ENCODE results near the gene TENM4. TPM values are rescaled to one million over a fixed set of nuclear protein-coding genes. Genes with fewer than 3 reads are reported as not detected.

Gene TENM4
- polyA plus RNA-seq, 1 experiment, result 0.39 TPM

GRCh38 chr11:78941226-78941851 lies 499.5 kb downstream of the TENM4 start:
- CTCF ChIA-PET, result no interaction called here
- no peak for DNase-seq (ENCODE audit: low read depth)
- no peak for TF ChIP-seq CTCF (IDR thresholded peaks at IDR 0.05; ENCODE audit: insufficient read depth, low read depth, low read length)
- Histone ChIP-seq H3K4me3 (ENCODE audit: low read depth, low read length) (no peak overlapping the region), H3K27me3 (ENCODE audit: control insufficient read depth, insufficient read depth, low read length) (peaks cover 2% of the 10 kb centered on the region; the same call in 1 of the 2 replicates), H3K36me3 (ENCODE audit: control insufficient read depth, insufficient read depth, low read length) (no peaks in the 10 kb centered on the region)
- POLR2A ChIA-PET, result no interaction called here

DNA sequence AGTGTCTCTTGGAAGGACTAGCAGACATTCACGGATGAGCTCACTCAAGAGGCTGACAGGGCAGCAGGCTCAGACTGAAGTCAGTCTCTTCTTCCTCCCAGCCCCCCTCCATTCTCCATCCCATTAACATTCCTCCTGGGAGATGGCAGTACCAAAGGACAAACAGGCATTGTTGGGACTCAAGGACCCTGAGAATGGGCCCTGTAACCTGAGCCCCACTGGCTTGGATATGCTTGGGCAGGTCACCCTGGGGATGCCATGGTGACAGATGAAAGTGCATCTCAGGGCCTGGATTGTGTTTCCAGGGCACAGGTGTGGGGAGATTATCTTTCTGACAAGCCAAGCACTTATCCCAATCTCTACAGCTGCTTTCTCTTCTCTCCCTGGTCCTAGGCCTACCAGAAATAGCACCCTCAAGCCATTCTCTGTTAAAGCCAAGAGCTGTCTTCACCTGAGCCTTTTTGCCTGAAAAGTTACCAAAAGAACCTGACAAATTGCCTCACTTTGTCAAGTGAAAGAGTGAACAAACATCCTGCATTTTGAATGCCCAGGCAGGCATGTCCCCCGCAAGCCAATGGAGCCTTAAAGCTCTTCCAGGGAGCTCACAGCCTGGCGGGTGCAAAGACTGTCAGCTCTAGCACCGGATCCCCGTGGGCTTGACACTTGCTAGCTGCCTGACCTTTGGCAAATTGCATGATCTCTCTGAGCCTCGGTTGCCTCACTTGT lies 500.2 kb downstream of the TENM4 start:
- DNase-seq (ENCODE audit: low read depth), result no peak
- H3K4me3 ChIP-seq (ENCODE audit: low read depth, low read length), result no peak overlapping the region
- peaks cover 2% of the 10 kb centered on the region; the same call in 1 of the 2 replicates for H3K27me3 ChIP-seq (ENCODE audit: control insufficient read depth, insufficient read depth, low read length)
- CTCF ChIA-PET, result no interaction called here
- POLR2A ChIA-PET, result no interaction called here
- H3K36me3 ChIP-seq (ENCODE audit: control insufficient read depth, insufficient read depth, low read length), result no peaks in the 10 kb centered on the region
- no peak for TF ChIP-seq CTCF (IDR thresholded peaks at IDR 0.05; ENCODE audit: insufficient read depth, low read depth, low read length)

DNA sequence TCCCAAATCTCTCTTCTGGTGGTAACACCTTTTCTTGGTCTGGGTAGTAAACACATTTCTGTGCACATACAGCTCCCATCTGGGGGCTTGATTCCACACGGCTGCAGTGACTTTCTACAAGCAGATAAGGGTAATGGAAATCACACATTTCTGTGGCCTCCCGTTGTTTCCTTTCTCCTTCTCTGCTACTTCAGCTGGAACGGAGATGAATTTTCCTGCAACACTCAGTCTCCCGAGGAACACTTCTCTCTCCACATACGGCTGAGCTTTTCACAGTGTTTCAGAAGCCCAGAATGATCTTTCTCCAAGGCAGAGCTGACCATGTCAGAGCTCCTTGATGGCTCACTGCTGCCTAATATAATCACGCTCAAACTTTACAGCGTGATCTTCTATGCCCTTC lies 501.9 kb downstream of the TENM4 start:
- no peaks in the 10 kb centered on the region for H3K36me3 ChIP-seq (ENCODE audit: control insufficient read depth, insufficient read depth, low read length)
- CTCF ChIA-PET, result interaction anchor here (0.9 to 1.5 kb wide), 3 partner anchors 11 to 140 kb away, joined by 3 read pairs; no protein-coding TSS in a partner anchor
- POLR2A ChIA-PET, result no interaction called here
- peaks cover under 1% of the 10 kb centered on the region; the same call in 1 of the 2 replicates for H3K27me3 ChIP-seq (ENCODE audit: control insufficient read depth, insufficient read depth, low read length)
- H3K4me3 ChIP-seq (ENCODE audit: low read depth, low read length), result no peak overlapping the region
- TF ChIP-seq CTCF (IDR thresholded peaks at IDR 0.05; ENCODE audit: insufficient read depth, low read depth, low read length), result no peak
- DNase-seq (ENCODE audit: low read depth), result no peak

- H3K36me3 ChIP-seq (ENCODE audit: control insufficient read depth, insufficient read depth, low read length), result no peaks in the 10 kb centered on the region
- no peak overlapping the region for H3K4me3 ChIP-seq (ENCODE audit: low read depth, low read length)
- no peak for DNase-seq (ENCODE audit: low read depth)
- ChIA-PET CTCF (no interaction called here), POLR2A (no interaction called here)
- TF ChIP-seq CTCF (IDR thresholded peaks at IDR 0.05; ENCODE audit: insufficient read depth, low read depth, low read length), result no peak
- H3K27me3 ChIP-seq (ENCODE audit: control insufficient read depth, insufficient read depth, low read length), result no peaks in the 10 kb centered on the region
Observed at GRCh38 chr11:78938036-78938435, 502.8 kb downstream of the TENM4 start.

DNA sequence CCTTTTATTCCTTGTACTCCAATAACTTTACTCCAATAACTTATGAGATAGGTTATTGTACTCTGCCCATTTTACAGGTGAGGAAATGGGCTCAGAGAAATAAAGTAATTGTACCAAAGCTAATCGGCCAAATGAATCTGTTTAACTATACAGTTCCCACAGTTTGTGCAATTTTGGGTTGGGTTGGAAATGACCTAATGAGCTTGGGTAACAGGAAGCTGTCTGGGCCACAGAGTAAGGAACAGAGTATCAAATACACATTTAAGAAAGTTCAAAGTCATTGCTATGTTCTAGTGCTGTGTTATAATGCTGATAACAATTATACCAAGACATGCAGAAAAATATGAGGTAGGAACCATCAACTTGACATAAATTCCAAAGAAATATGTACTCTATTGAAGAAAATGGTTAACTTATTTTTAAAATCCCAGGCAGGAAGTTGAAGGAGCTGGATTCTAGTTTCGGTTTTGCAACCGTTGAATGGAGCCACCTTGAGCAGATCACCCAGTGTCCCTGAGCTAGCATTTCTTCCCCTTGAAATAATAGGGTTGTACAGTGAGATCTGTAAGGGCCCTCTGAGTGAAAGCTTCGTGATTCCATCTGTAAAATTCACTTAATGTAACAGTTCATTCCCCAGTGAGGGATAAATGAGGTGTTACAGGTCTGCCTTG lies 505.3 kb downstream of the TENM4 start:
- Histone ChIP-seq H3K4me3 (ENCODE audit: low read depth, low read length) (no peak overlapping the region), H3K27me3 (ENCODE audit: control insufficient read depth, insufficient read depth, low read length) (no peaks in the 10 kb centered on the region), H3K36me3 (ENCODE audit: control insufficient read depth, insufficient read depth, low read length) (no peaks in the 10 kb centered on the region)
- ChIA-PET POLR2A (no interaction called here), CTCF (no interaction called here)
- no peak for DNase-seq (ENCODE audit: low read depth)
- no peak for TF ChIP-seq CTCF (IDR thresholded peaks at IDR 0.05; ENCODE audit: insufficient read depth, low read depth, low read length)

Measured in BJ (cell line).